ENCODE data around the gene DUS3L. TPM values are rescaled to one million over a fixed set of nuclear protein-coding genes. Genes with fewer than 3 reads are reported as not detected.

DUS3L gene
- total RNA-seq, 1 experiment from 2014 or later = 67.0 TPM

DNA sequence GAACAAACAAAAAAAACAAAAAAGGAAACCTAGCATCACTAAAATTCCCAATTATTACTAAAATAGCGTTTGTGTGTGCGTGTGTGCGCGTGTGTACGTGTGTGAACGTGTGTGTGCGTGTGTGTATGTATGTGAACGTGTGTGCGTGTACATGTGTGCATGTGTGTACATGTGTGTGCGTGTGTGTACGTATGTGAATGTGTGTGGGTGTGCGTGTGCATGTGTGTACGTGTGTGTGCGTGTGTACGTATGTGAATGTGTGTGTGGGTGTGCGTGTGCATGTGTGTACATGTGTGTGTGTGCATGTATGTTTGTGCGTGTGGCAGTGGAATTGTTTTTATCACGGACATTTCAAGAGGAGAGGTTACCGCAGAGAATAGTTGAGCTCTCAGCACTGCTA, 48.9 kb downstream of the DUS3L start:
- no peak overlapping the region for H3K27ac ChIP-seq (ENCODE audit: insufficient read length, low read depth, low read length)
- no CpG with 5 or more reads among the region's 19 CpGs for WGBS (ENCODE audit: extremely low coverage, insufficient read length, low lambda C conversion rate)
- no peak overlapping the region for H3K4me2 ChIP-seq (ENCODE audit: insufficient read depth, insufficient read length, low read length)
- H3K4me1 ChIP-seq (ENCODE audit: insufficient read depth, low read length) = no peaks in the 10 kb centered on the region
- no peak overlapping the region for H3K18ac ChIP-seq (ENCODE audit: insufficient read length, low read depth, low read length)
- no peak overlapping the region for H3K14ac ChIP-seq (ENCODE audit: insufficient read depth, low read length)
- no peak overlapping the region for H3K9ac ChIP-seq (ENCODE audit: extremely low read depth, insufficient read length, low read length)
- H3K23me2 ChIP-seq (ENCODE audit: insufficient read length, low read depth, low read length, poor library complexity, severe bottlenecking) = no peaks in the 10 kb centered on the region
- no peak for DNase-seq
- H2AFZ ChIP-seq (ENCODE audit: low read length) = no peak overlapping the region
- no peaks in the 10 kb centered on the region for H3K79me1 ChIP-seq (ENCODE audit: insufficient read depth, low read depth, low read length, poor library complexity, severe bottlenecking)
- TF ChIP-seq, protein P1, sequence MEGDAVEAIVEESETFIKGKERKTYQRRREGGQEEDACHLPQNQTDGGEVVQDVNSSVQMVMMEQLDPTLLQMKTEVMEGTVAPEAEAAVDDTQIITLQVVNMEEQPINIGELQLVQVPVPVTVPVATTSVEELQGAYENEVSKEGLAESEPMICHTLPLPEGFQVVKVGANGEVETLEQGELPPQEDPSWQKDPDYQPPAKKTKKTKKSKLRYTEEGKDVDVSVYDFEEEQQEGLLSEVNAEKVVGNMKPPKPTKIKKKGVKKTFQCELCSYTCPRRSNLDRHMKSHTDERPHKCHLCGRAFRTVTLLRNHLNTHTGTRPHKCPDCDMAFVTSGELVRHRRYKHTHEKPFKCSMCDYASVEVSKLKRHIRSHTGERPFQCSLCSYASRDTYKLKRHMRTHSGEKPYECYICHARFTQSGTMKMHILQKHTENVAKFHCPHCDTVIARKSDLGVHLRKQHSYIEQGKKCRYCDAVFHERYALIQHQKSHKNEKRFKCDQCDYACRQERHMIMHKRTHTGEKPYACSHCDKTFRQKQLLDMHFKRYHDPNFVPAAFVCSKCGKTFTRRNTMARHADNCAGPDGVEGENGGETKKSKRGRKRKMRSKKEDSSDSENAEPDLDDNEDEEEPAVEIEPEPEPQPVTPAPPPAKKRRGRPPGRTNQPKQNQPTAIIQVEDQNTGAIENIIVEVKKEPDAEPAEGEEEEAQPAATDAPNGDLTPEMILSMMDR (conservative IDR thresholded peaks at IDR 0.05) = no peak
- H3K79me2 ChIP-seq (ENCODE audit: insufficient read depth, low read length) = no peaks in the 10 kb centered on the region
- no peak overlapping the region for H2BK20ac ChIP-seq (ENCODE audit: low read depth, low read length, poor library complexity, severe bottlenecking)
- no peak overlapping the region for H2AK5ac ChIP-seq (ENCODE audit: insufficient read length, low read length)
- no peaks in the 10 kb centered on the region for H3K27me3 ChIP-seq (ENCODE audit: insufficient read depth, low read length)
- H4K20me1 ChIP-seq (ENCODE audit: control insufficient read depth, insufficient read depth, insufficient read length) = no peaks in the 10 kb centered on the region
- H4K91ac ChIP-seq (ENCODE audit: insufficient read length, low read depth, low read length) = no peak overlapping the region
- Mint-ChIP-seq H3K4me3 (no peak overlapping the region), H3K9me3 (0 out of 5 replicates have a peak, but pooled peaks cover 0 to 3% of the 10 kb centered on the region in 2 experiments), H3K4me1 (0 out of 4 replicates have a peak, but pooled peaks cover 0 to 2% of the 10 kb centered on the region in 2 experiments), H3K27ac (no peak overlapping the region), H3K27me3 (ENCODE audit: low read depth) (peaks cover 24% of the 10 kb centered on the region), H3K36me3 (ENCODE audit: insufficient read depth in 1 of 3, low read depth in 3 of 3) (no peaks in the 10 kb centered on the region)
- no peak overlapping the region for H2BK12ac ChIP-seq (ENCODE audit: insufficient read length, low read depth, low read length)
- no peak overlapping the region for H2BK120ac ChIP-seq (ENCODE audit: low read depth, low read length, poor library complexity, severe bottlenecking)
- H3K4ac ChIP-seq (ENCODE audit: low read depth, low read length) = no peak overlapping the region
- no peak overlapping the region for H3K23ac ChIP-seq (ENCODE audit: insufficient read length, low read depth, low read length)
- no peaks in the 10 kb centered on the region for H3K9me3 ChIP-seq (ENCODE audit: control insufficient read depth, low read depth, low read length)
- no peak overlapping the region for H4K8ac ChIP-seq (replicated peaks; ENCODE audit: insufficient read length, low read depth, low read length)
- H3K56ac ChIP-seq (ENCODE audit: insufficient read length, low read depth, low read length) = no peak overlapping the region
- H4K5ac ChIP-seq (ENCODE audit: insufficient read length, low read depth, low read length) = no peak overlapping the region
- H3T11ph ChIP-seq (ENCODE audit: low read length) = no peak overlapping the region
- no peak overlapping the region for H2BK15ac ChIP-seq (ENCODE audit: low read depth, low read length)
- H2BK5ac ChIP-seq (ENCODE audit: insufficient read length, low read length) = no peak overlapping the region
